HepG2 (cell line): ENCODE results near the gene CDK6. TPM values are rescaled to one million over a fixed set of nuclear protein-coding genes. Genes with fewer than 3 reads are reported as not detected.

Source experiments
- BORCS8-MEF2B ChIP-seq: sonication (generic); formaldehyde crosslinking; IDR thresholded peaks from 2 replicates; pipeline ENCODE4 v1.8.0; 2022; ENCODE audit warnings: mild to moderate bottlenecking, missing genetic modification reagents
- CBX1 ChIP-seq: IDR thresholded peaks from one replicate; pipeline ENCODE4 v1.6.1; 2016; ENCODE audit warnings: antibody characterized with exemption, low read depth
- DNMT3B ChIP-seq: conservative IDR thresholded peaks from 2 replicates; pipeline ENCODE4 v1.6.1; 2016; ENCODE audit warnings: missing biosample characterization, control low read depth
- EEA1 ChIP-seq: sonication (generic); formaldehyde crosslinking; IDR thresholded peaks from 2 replicates; pipeline ENCODE4 v1.5.1; 2020; ENCODE audit warnings: mild to moderate bottlenecking, missing genetic modification reagents, borderline replicate concordance
- MED1 ChIP-seq: sonication (generic); formaldehyde crosslinking; IDR thresholded peaks from 2 replicates; pipeline ENCODE4 v1.4.0; 2020; ENCODE audit warnings: missing genetic modification reagents
- NFYC ChIP-seq: IDR thresholded peaks from 2 replicates; pipeline ENCODE4 v1.6.1; 2016; ENCODE audit warnings: missing genetic modification reagents, missing compliant biosample characterization
- PCBP2 ChIP-seq: fragments of 200-400 bp; formaldehyde crosslinking; optimal IDR thresholded peaks from 2 replicates; pipeline ENCODE3; 2018; ENCODE audit warnings: low read length, low read depth; ENCODE audit not compliant: poor library complexity, severe bottlenecking
- REXO4 ChIP-seq: sonication (generic); formaldehyde crosslinking; IDR thresholded peaks from 2 replicates; pipeline ENCODE4 v1.8.0; 2022; ENCODE audit warnings: missing genetic modification reagents, mild to moderate bottlenecking, borderline replicate concordance
- ZNF546 ChIP-seq: sonication (generic); formaldehyde crosslinking; conservative IDR thresholded peaks from 2 replicates; pipeline ENCODE4 v1.8.1; 2023; ENCODE audit warnings: mild to moderate bottlenecking, missing genetic modification reagents
- ZNF558 ChIP-seq: sonication (generic); formaldehyde crosslinking; IDR thresholded peaks from 2 replicates; pipeline ENCODE4 v1.9.0; 2022; ENCODE audit warnings: mild to moderate bottlenecking, missing genetic modification reagents, borderline replicate concordance
- ZNF782 ChIP-seq: sonication (generic); formaldehyde crosslinking; IDR thresholded peaks from 2 replicates; pipeline ENCODE4 v1.4.0; 2020; ENCODE audit warnings: missing genetic modification reagents, mild to moderate bottlenecking, borderline replicate concordance
- ZNF83 ChIP-seq: sonication (generic); formaldehyde crosslinking; IDR thresholded peaks from 2 replicates; pipeline ENCODE4 v1.4.0; 2020; ENCODE audit warnings: missing genetic modification reagents, mild to moderate bottlenecking, borderline replicate concordance
- polyA plus RNA-seq, 8 experiments: library from polyadenylated mRNA; depleted of rRNA in 3 of 8; stranded (reverse) in 7 of 8; unstranded in 1 of 8; fragments of >200 nt; fragmentation: Illumina TruSeq in 4 of 8; extraction: Trizol in 4 of 8; gene quantifications; 2 replicates each; pipeline versions ENCODE4 v1.2.1 to v1.2.3, GENCODE V29; 2011 to 2016; ENCODE audit warnings: low read depth in 4 of 8, missing spikeins in 1 of 8, mixed read lengths in 1 of 8; ENCODE audit not compliant: insufficient read depth in 1 of 8
- total RNA-seq, 5 experiments: library from RNA; depleted of rRNA; stranded (reverse); fragments of >200 nt; fragmentation: Illumina TruSeq; extraction: Trizol; gene quantifications; 2 replicates each; pipeline ENCODE4 v1.2.3, GENCODE V29; 2016; ENCODE audit warnings: low read depth in 1 of 5
- TF ChIP-seq, protein P1 (sequence below): sonication (generic); formaldehyde crosslinking; IDR thresholded peaks from 2 replicates; pipeline ENCODE4 v1.5.0; 2020; ENCODE audit warnings: missing genetic modification reagents, mild to moderate bottlenecking, borderline replicate concordance
- TF ChIP-seq, protein P2 (sequence below): IDR thresholded peaks from 2 replicates; pipeline ENCODE4 v1.6.1; 2012; ENCODE audit warnings: low read length, improper control_type of control experiment
- TF ChIP-seq, protein P3 (sequence below): sonication (generic); formaldehyde crosslinking; IDR thresholded peaks from 2 replicates; pipeline ENCODE4 v1.4.0; 2020; ENCODE audit warnings: mild to moderate bottlenecking, missing genetic modification reagents

Gene CDK6
- total and polyA plus RNA-seq, 2 of the 13 experiments (the other 11 are each of a cell fraction or from before 2014, with no cell fraction given), result 34.6 to 90.8 TPM

DNA sequence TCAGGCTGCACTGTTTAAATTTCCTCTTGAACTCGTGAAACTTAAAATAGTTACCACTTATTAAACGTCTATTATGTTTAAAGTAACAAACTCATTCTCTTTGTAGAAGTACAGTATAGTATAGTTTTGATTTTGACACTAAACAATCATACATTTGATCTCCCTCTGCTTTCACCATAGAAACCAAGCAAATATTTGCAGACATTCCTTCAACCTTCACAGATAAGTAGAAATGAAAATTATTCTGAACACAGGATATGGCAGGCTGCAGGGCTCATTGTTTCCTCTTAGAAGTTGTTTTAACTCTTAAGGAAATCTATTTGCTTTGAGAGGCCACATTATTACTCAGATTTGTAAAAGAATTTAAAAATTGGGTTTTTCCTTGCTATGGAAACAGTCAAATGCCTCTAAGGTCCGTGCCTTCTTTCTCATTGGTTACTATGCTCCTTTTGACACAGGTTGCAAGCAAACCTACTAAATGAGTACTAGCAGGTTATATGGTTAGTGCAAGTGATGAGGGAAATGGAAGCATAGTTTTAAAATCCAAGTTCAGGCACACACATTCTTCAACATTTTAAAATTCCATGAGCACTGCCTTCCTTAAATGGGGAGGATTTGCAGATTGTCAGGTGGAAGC, 153.4 kb downstream of the CDK6 start (continued):
- TF ChIP-seq ZNF546 (CRISPR knock-in tag) (no peak), BORCS8-MEF2B (CRISPR knock-in tag) (no peak), EEA1 (no peak), ZNF782 (CRISPR knock-in tag) (no peak), REXO4 (no peak), NFYC (CRISPR knock-in tag) (no peak), ZNF558 (CRISPR knock-in tag) (no peak), CBX1 (no peak), ZNF83 (CRISPR knock-in tag) (no peak), PCBP2 (no peak), MED1 (CRISPR knock-in tag) (peak; percentile 66), DNMT3B (CRISPR knock-in tag) (no peak)
- TF ChIP-seq, protein P1, sequence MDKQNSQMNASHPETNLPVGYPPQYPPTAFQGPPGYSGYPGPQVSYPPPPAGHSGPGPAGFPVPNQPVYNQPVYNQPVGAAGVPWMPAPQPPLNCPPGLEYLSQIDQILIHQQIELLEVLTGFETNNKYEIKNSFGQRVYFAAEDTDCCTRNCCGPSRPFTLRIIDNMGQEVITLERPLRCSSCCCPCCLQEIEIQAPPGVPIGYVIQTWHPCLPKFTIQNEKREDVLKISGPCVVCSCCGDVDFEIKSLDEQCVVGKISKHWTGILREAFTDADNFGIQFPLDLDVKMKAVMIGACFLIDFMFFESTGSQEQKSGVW (CRISPR knock-in tag), result no peak
- TF ChIP-seq, protein P2, sequence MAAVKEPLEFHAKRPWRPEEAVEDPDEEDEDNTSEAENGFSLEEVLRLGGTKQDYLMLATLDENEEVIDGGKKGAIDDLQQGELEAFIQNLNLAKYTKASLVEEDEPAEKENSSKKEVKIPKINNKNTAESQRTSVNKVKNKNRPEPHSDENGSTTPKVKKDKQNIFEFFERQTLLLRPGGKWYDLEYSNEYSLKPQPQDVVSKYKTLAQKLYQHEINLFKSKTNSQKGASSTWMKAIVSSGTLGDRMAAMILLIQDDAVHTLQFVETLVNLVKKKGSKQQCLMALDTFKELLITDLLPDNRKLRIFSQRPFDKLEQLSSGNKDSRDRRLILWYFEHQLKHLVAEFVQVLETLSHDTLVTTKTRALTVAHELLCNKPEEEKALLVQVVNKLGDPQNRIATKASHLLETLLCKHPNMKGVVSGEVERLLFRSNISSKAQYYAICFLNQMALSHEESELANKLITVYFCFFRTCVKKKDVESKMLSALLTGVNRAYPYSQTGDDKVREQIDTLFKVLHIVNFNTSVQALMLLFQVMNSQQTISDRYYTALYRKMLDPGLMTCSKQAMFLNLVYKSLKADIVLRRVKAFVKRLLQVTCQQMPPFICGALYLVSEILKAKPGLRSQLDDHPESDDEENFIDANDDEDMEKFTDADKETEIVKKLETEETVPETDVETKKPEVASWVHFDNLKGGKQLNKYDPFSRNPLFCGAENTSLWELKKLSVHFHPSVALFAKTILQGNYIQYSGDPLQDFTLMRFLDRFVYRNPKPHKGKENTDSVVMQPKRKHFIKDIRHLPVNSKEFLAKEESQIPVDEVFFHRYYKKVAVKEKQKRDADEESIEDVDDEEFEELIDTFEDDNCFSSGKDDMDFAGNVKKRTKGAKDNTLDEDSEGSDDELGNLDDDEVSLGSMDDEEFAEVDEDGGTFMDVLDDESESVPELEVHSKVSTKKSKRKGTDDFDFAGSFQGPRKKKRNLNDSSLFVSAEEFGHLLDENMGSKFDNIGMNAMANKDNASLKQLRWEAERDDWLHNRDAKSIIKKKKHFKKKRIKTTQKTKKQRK, result no peak
- TF ChIP-seq, protein P3, sequence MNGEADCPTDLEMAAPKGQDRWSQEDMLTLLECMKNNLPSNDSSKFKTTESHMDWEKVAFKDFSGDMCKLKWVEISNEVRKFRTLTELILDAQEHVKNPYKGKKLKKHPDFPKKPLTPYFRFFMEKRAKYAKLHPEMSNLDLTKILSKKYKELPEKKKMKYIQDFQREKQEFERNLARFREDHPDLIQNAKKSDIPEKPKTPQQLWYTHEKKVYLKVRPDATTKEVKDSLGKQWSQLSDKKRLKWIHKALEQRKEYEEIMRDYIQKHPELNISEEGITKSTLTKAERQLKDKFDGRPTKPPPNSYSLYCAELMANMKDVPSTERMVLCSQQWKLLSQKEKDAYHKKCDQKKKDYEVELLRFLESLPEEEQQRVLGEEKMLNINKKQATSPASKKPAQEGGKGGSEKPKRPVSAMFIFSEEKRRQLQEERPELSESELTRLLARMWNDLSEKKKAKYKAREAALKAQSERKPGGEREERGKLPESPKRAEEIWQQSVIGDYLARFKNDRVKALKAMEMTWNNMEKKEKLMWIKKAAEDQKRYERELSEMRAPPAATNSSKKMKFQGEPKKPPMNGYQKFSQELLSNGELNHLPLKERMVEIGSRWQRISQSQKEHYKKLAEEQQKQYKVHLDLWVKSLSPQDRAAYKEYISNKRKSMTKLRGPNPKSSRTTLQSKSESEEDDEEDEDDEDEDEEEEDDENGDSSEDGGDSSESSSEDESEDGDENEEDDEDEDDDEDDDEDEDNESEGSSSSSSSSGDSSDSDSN (CRISPR knock-in tag), result no peak
